Activated CD8-positive, alpha-beta T cell treated with anti-CD3 and anti-CD28 coated beads for 36 hours (primary cell): ENCODE measurements around the gene C10orf90. TPM values are rescaled to one million over a fixed set of nuclear protein-coding genes. Genes with fewer than 3 reads are reported as not detected.

Source experiments
- ATAC-seq: fragments of 200-7000 bp; cut with Tn5 transposase; one replicate; pipeline ENCODE4 v1.10.0; 2021; ENCODE audit warnings: mild to moderate bottlenecking, moderate library complexity
- CTCF ChIA-PET: fragments of 350-600 bp; sonication (Branson Sonifier 250); formaldehyde crosslinking; loops from one replicate; lab custom pipeline; 2021; ENCODE audit warnings: antibody characterized with exemption; lab: Charles Lee
- POLR2A ChIA-PET: fragments of 350-600 bp; sonication (Branson Sonifier 250); formaldehyde crosslinking; loops from one replicate; lab custom pipeline; 2021; ENCODE audit warnings: antibody characterized with exemption; lab: Charles Lee
- DNase-seq: peaks from one replicate; pipeline ENCODE4 v3.0.0-alpha.2; 2020
- H3K27ac Mint-ChIP-seq: one replicate; pipeline ENCODE4 v1.8.0; 2021; ENCODE audit warnings: mild to moderate bottlenecking, mixed read lengths
- H3K27me3 Mint-ChIP-seq: one replicate; pipeline ENCODE4 v1.8.0; 2021; ENCODE audit warnings: mixed read lengths
- H3K36me3 Mint-ChIP-seq: one replicate; pipeline ENCODE4 v1.8.0; 2021; ENCODE audit warnings: low read depth, mixed read lengths
- H3K4me1 Mint-ChIP-seq: one replicate; pipeline ENCODE4 v1.8.0; 2021; ENCODE audit warnings: low read depth, mixed read lengths
- H3K4me3 Mint-ChIP-seq: one replicate; pipeline ENCODE4 v1.8.0; 2021; ENCODE audit warnings: mild to moderate bottlenecking, moderate library complexity, mixed read lengths
- H3K9me3 Mint-ChIP-seq: one replicate; pipeline ENCODE4 v1.8.0; 2021; ENCODE audit warnings: mixed read lengths
- CTCF ChIP-seq: fragments of 200-600 bp; IDR thresholded peaks from one replicate; pipeline ENCODE4 v1.8.0; 2022; ENCODE audit warnings: antibody characterized with exemption, mild to moderate bottlenecking
- intact Hi-C: fragments of 100-400 bp; cut with micrococcal nuclease; formaldehyde crosslinking; loops from one replicate; pipeline ENCODE4 v1.10.0; 2022
- total RNA-seq, 2 experiments: library from RNA; stranded (reverse); gene quantifications; one replicate each; pipeline ENCODE4 v1.2.3, GENCODE V29; 2021

Gene C10orf90
- total RNA-seq, 2 experiments from 2014 or later = not detected

DNA sequence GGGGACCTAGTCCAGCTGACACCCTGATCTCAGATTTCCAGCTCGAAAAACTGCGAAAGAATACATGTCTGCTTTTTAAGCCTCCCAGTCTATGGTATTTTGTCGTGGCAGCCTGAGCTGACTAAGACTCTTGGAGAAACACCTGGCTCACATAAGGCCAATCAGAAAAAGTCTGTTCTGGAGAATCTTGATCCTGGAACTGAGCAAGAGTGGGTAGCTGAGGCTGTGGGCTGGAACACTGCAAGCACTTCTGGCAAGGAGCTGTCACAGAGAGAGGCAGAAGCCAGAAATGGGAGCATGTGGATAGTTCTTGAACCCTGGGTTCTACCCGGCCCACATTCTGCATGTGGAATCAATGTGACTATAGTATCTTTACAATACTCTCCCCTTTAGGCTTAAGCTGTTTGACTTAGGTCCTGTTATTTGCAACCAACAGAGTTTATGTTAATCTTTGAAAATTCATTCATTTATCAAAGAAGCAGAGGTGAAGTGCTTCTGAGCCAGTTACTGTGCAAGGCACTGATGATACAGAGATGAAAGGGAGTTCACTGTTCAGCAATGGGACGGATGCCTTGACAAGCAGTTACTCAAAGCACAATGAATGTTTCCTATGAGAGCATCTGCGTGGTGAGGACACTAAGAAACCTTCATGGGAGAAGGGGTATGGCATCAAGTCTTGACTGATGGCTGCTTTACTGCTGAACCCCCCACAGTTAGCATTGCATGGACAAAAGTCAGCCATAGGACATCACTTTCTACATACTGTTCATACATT, 4.4 kb upstream of the C10orf90 start:
- H3K4me3 Mint-ChIP-seq = no peak overlapping the region
- no peak overlapping the region for H3K27ac Mint-ChIP-seq
- H3K36me3 Mint-ChIP-seq = no peaks in the 10 kb centered on the region
- peaks cover 6% of the 10 kb centered on the region for H3K9me3 Mint-ChIP-seq
- ChIA-PET CTCF (no interaction called here), POLR2A (no interaction called here)
- no peaks in the 10 kb centered on the region for H3K27me3 Mint-ChIP-seq
- no peak for DNase-seq
- intact Hi-C loops = no loop called here
- ATAC-seq = no peak
- no peak for TF ChIP-seq CTCF
- no peaks in the 10 kb centered on the region for H3K4me1 Mint-ChIP-seq

DNA sequence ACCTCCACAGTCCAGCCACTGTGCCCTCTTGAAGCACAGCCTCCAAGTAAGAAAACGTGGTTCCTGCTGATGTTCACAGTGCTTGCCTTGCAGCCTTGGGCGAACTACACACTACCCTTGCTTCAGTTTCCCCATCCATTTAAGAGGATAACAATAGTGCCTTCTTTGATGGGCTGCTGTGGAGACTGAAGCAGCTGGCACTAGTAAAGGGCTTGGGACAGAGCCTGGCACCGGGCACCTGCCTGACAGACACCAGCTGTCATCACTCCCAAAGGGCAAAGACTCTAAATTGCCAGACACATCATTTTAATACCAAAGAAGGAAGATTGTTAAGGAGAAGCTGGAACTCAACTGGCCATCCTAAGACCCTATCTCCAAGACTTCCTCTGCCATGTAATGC, 3.1 kb upstream of the C10orf90 start:
- POLR2A ChIA-PET = no interaction called here
- H3K4me1 Mint-ChIP-seq = no peaks in the 10 kb centered on the region
- no peaks in the 10 kb centered on the region for H3K27me3 Mint-ChIP-seq
- H3K9me3 Mint-ChIP-seq = peaks cover 6% of the 10 kb centered on the region
- no peak for DNase-seq
- H3K27ac Mint-ChIP-seq = no peak overlapping the region
- no peaks in the 10 kb centered on the region for H3K36me3 Mint-ChIP-seq
- no peak overlapping the region for H3K4me3 Mint-ChIP-seq
- no peak for ATAC-seq
- CTCF ChIA-PET = no interaction called here
- intact Hi-C loops = no loop called here
- TF ChIP-seq CTCF = no peak

GRCh38 chr10:126671402-126671975, 996 bp upstream of the C10orf90 start:
- H3K4me1 Mint-ChIP-seq = no peaks in the 10 kb centered on the region
- H3K27me3 Mint-ChIP-seq = no peaks in the 10 kb centered on the region
- ATAC-seq (no peak), DNase-seq (no peak)
- H3K36me3 Mint-ChIP-seq = no peaks in the 10 kb centered on the region
- ChIA-PET CTCF (no interaction called here), POLR2A (no interaction called here)
- intact Hi-C loops = no loop called here
- H3K27ac Mint-ChIP-seq = no peak overlapping the region
- peaks cover 6% of the 10 kb centered on the region for H3K9me3 Mint-ChIP-seq
- TF ChIP-seq CTCF = no peak
- H3K4me3 Mint-ChIP-seq = no peak overlapping the region

DNA sequence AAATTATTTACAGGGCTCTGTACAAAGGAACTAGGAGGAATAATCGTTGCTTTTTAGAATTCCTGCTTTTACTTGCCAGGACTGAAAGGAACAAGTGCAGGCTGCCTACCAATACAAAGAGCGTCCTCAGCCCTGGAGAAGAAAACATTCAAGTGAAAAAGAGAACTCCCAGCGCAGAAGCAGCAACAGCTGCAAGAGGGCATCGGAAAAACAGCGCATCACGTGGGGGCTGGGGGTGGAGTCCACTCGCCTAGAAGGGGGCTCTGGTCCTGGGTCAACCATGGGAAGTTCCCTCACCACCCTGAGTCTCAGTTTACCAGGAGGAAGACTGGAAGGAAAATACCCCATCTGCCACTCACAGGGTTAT, 385 bp upstream of the C10orf90 start:
- no peak for TF ChIP-seq CTCF
- CTCF ChIA-PET = no interaction called here
- Mint-ChIP-seq H3K36me3 (no peaks in the 10 kb centered on the region), H3K9me3 (peaks cover 6% of the 10 kb centered on the region), H3K27me3 (no peaks in the 10 kb centered on the region), H3K4me3 (no peak overlapping the region), H3K4me1 (no peaks in the 10 kb centered on the region), H3K27ac (no peak overlapping the region)
- POLR2A ChIA-PET = no interaction called here
- intact Hi-C loops = no loop called here
- no peak for ATAC-seq
- DNase-seq = no peak

DNA sequence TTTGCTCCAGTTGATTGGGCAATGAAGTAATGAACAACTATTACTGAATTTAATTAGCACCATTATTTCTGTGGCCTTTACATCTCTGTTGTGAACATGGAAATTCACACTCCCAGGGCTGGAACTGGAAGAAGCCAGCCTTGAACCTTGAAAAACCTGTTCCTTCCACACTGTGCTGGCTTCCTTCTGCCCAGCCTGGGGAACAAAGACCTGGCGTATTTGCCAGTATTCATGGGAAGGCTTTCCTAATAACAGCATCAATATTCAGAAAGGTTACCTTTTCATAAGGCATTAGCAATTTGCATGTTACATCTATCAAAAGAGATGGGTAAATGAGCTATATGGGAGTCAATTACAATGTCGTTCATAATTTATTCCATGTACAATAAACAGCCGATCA, 1.3 kb downstream of the C10orf90 start:
- Mint-ChIP-seq H3K9me3 (peaks cover 6% of the 10 kb centered on the region), H3K4me3 (no peak overlapping the region), H3K27ac (no peak overlapping the region), H3K27me3 (peaks cover 3% of the 10 kb centered on the region), H3K36me3 (no peaks in the 10 kb centered on the region), H3K4me1 (no peaks in the 10 kb centered on the region)
- no peak for ATAC-seq
- intact Hi-C loops = no loop called here
- no peak for TF ChIP-seq CTCF
- POLR2A ChIA-PET = no interaction called here
- CTCF ChIA-PET = no interaction called here
- DNase-seq = no peak
